CD4-positive, alpha-beta T cell (primary cell): ENCODE data around the gene PDLIM5. TPM values are rescaled to one million over a fixed set of nuclear protein-coding genes. Genes with fewer than 3 reads are reported as not detected.

Experiments
- ATAC-seq: fragments of 200-7000 bp; cut with Tn5 transposase; one replicate; pipeline ENCODE4 v1.10.0; 2022; ENCODE audit warnings: mild to moderate bottlenecking; ENCODE audit not compliant: poor library complexity
- CTCF ChIA-PET: fragments of 350-600 bp; sonication (Branson Sonifier 250); formaldehyde crosslinking; loops from one replicate; lab custom pipeline; 2021; ENCODE audit warnings: antibody characterized with exemption, inconsistent platforms; lab: Charles Lee
- POLR2A ChIA-PET: fragments of 350-600 bp; sonication (Branson Sonifier 250); formaldehyde crosslinking; loops from one replicate; lab custom pipeline; 2021; ENCODE audit warnings: antibody characterized with exemption, inconsistent platforms; lab: Charles Lee
- DNase-seq, 14 experiments: peaks; one replicate each; pipeline ENCODE4 v3.0.0-alpha.2; 2013 to 2020; ENCODE audit warnings: mixed read lengths in 2 of 14
- H3K27ac ChIP-seq, 2 donors: one replicate each; pipeline versions ENCODE4 v1.5.1 to v1.7.0; 2013; ENCODE audit warnings: low read length in 2 of 2, low read depth in 1 of 2, mild to moderate bottlenecking in 1 of 2
- H3K27me3 ChIP-seq, 2 experiments: 1 replicate in 1 of 2; 2 replicates in 1 of 2; pipeline versions ENCODE4 v1.6.1 to v1.7.0; 2013; ENCODE audit warnings: low read length in 2 of 2, control low read depth in 1 of 2, mild to moderate bottlenecking in 1 of 2, moderate library complexity in 1 of 2; ENCODE audit not compliant: insufficient read depth in 2 of 2, control insufficient read depth in 1 of 2
- H3K36me3 ChIP-seq: one replicate; pipeline ENCODE4 v1.6.1; 2013; ENCODE audit warnings: low read length, control low read depth; ENCODE audit not compliant: insufficient read depth
- H3K4me1 ChIP-seq: one replicate; pipeline ENCODE4 v1.6.1; 2013; ENCODE audit warnings: low read length, control low read depth; ENCODE audit not compliant: insufficient read depth
- H3K4me3 ChIP-seq: one replicate; pipeline ENCODE4 v1.5.1; 2013; ENCODE audit warnings: mild to moderate bottlenecking, low read length, moderate library complexity
- H3K9me3 ChIP-seq, 2 experiments: 1 replicate in 1 of 2; 2 replicates in 1 of 2; pipeline versions ENCODE4 v1.6.1 to v1.7.0; 2013; ENCODE audit warnings: low read length in 2 of 2, mild to moderate bottlenecking in 2 of 2, control low read depth in 1 of 2, moderate library complexity in 1 of 2; ENCODE audit not compliant: control insufficient read depth in 1 of 2, insufficient read depth in 1 of 2
- H3K27ac Mint-ChIP-seq: one replicate; pipeline ENCODE4 v1.8.0; 2020; ENCODE audit warnings: mixed read lengths
- H3K27me3 Mint-ChIP-seq: one replicate; pipeline ENCODE4 v1.8.0; 2021; ENCODE audit warnings: mixed read lengths
- H3K36me3 Mint-ChIP-seq: one replicate; pipeline ENCODE4 v1.8.0; 2021; ENCODE audit warnings: low read depth, mixed read lengths
- H3K4me1 Mint-ChIP-seq: one replicate; pipeline ENCODE4 v1.8.0; 2021; ENCODE audit warnings: low read depth, mixed read lengths
- H3K4me3 Mint-ChIP-seq: one replicate; pipeline ENCODE4 v1.8.0; 2020; ENCODE audit warnings: mild to moderate bottlenecking, mixed read lengths
- H3K9me3 Mint-ChIP-seq: one replicate; pipeline ENCODE4 v1.8.0; 2020; ENCODE audit warnings: mixed read lengths
- CTCF ChIP-seq: fragments of 200-600 bp; IDR thresholded peaks from one replicate; pipeline ENCODE4 v1.8.0; 2022; ENCODE audit warnings: antibody characterized with exemption, mild to moderate bottlenecking
- intact Hi-C, 2 experiments: fragments of 100-400 bp; cut with DNase I in 1 of 2; cut with micrococcal nuclease in 1 of 2; formaldehyde crosslinking; loops; one replicate each; pipeline versions ENCODE4 v1.15.1 to v1.9.0; 2023 to 2025; cut with DNase I, micrococcal nuclease
- total RNA-seq, 174 experiments: library from RNA in 2 of 174; stranded (reverse) in 2 of 174; gene quantifications; one replicate each; pipeline ENCODE4 v1.2.3 and lab custom pipeline; 2021 to 2026

The PDLIM5 gene
- total RNA-seq, 2 experiments from 2014 or later: 23.0 to 23.1 TPM

GRCh38 chr4:94570558-94570957, 118.8 kb downstream of the PDLIM5 start:
- no peak for ATAC-seq
- no peaks in the 10 kb centered on the region for H3K27me3 Mint-ChIP-seq
- Histone ChIP-seq H3K4me3 (no peak overlapping the region), H3K27ac (no peak overlapping the region), H3K27me3 (no peaks in the 10 kb centered on the region), H3K4me1 (no peaks in the 10 kb centered on the region), H3K9me3 (no peaks in the 10 kb centered on the region), H3K36me3 (no peaks in the 10 kb centered on the region)
- no peak overlapping the region for H3K4me3 Mint-ChIP-seq
- H3K9me3 Mint-ChIP-seq: no peaks in the 10 kb centered on the region
- no peak for DNase-seq
- H3K4me1 Mint-ChIP-seq: peaks cover 5% of the 10 kb centered on the region
- ChIA-PET CTCF (no interaction called here), POLR2A (no interaction called here)
- intact Hi-C loops: no loop called here
- no peak for TF ChIP-seq CTCF
- no peak overlapping the region for H3K27ac Mint-ChIP-seq
- H3K36me3 Mint-ChIP-seq: peaks cover 2% of the 10 kb centered on the region

GRCh38 chr4:94571298-94571697, 119.6 kb downstream of the PDLIM5 start:
- TF ChIP-seq CTCF: no peak
- ChIA-PET CTCF (no interaction called here), POLR2A (no interaction called here)
- DNase-seq (no peak), ATAC-seq (no peak)
- Mint-ChIP-seq H3K36me3 (peaks cover 10% of the 10 kb centered on the region), H3K9me3 (no peaks in the 10 kb centered on the region), H3K4me3 (no peak overlapping the region), H3K4me1 (peaks cover 5% of the 10 kb centered on the region), H3K27ac (no peak overlapping the region), H3K27me3 (no peaks in the 10 kb centered on the region)
- Histone ChIP-seq H3K4me1 (no peaks in the 10 kb centered on the region), H3K4me3 (no peak overlapping the region), H3K36me3 (peaks cover 6% of the 10 kb centered on the region), H3K27ac (no peak overlapping the region), H3K27me3 (no peaks in the 10 kb centered on the region), H3K9me3 (no peaks in the 10 kb centered on the region)
- intact Hi-C loops: no loop called here

- no peak for ATAC-seq
Measured at GRCh38 chr4:94571715-94572114, 120.0 kb downstream of the PDLIM5 start.

More at GRCh38 chr4:94571715-94572114, 120.0 kb downstream of the PDLIM5 start:
- H3K4me1 Mint-ChIP-seq: peaks cover 5% of the 10 kb centered on the region
- ChIA-PET CTCF (no interaction called here), POLR2A (no interaction called here)
- peaks cover 11% of the 10 kb centered on the region for H3K36me3 Mint-ChIP-seq
- Histone ChIP-seq H3K27ac (no peak overlapping the region), H3K27me3 (no peaks in the 10 kb centered on the region), H3K9me3 (no peaks in the 10 kb centered on the region), H3K4me1 (no peaks in the 10 kb centered on the region), H3K36me3 (peaks cover 6% of the 10 kb centered on the region), H3K4me3 (no peak overlapping the region)
- H3K27ac Mint-ChIP-seq: no peak overlapping the region
- intact Hi-C loops: no loop called here
- no peak for TF ChIP-seq CTCF
- H3K27me3 Mint-ChIP-seq: no peaks in the 10 kb centered on the region
- no peak for DNase-seq
- H3K9me3 Mint-ChIP-seq: no peaks in the 10 kb centered on the region
- no peak overlapping the region for H3K4me3 Mint-ChIP-seq
